Suprapubic skin (tissue), 3 donors: ENCODE measurements around the gene GPA33.

Experiments
- CTCF ChIP-seq, 2 donors: fragments of 200-600 bp in 1 of 2; fragments of 450-650 bp in 1 of 2; sonication (generic) in 1 of 2; IDR thresholded peaks; one replicate each; pipeline ENCODE4 v1.5.1; 2016 to 2019; ENCODE audit warnings: antibody characterized with exemption in 2 of 2, mild to moderate bottlenecking in 1 of 2, moderate library complexity in 1 of 2
- EP300 ChIP-seq: sonication (generic); formaldehyde crosslinking; IDR thresholded peaks from one replicate; pipeline ENCODE4 v1.6.1; 2017; ENCODE audit warnings: antibody characterized with exemption

GRCh38 chr1:167059045-167059808 is 30.9 kb downstream of the GPA33 start:
- TF ChIP-seq EP300 = no peak
- peak; percentile 74 to 93 for TF ChIP-seq CTCF (IDR thresholded peaks at IDR 0.05)
